ENCODE results near the gene ORMDL3. TPM values are rescaled to one million over a fixed set of nuclear protein-coding genes. Genes with fewer than 3 reads are reported as not detected.

ORMDL3 gene
- total and polyA plus RNA-seq, 8 donors: 47.6 to 107 (median 82.7) TPM

DNA sequence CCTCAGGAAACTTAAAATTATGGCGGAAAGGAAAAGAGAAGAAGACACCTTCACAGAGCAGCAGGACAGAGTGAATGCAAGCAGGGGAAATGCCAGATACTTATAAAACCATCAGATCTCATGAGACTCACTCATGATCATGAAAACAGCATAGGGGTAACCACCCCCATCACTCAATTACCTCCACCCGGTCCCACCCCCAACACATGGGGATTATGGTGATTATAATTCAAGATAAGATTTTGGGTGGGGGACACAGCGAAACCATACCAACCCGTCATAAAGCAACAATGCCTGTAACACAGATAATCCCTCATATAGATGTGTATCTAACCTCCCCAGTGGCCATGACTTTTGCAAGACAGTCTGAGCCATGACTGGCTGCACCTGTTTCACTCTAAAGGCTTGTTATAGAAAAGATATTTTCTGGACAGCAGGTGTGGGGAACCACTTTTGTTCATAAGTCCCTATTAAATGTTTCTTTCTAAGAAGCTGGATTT lies 28.4 kb upstream of the ORMDL3 start:
- ATAC-seq: no peak
- peaks cover 0 to 23% of the 10 kb centered on the region in 2 donors for H3K4me1 ChIP-seq
- no peaks in the 10 kb centered on the region for H3K27me3 ChIP-seq
- no peaks in the 10 kb centered on the region for H3K36me3 ChIP-seq
- TF ChIP-seq, protein P1, sequence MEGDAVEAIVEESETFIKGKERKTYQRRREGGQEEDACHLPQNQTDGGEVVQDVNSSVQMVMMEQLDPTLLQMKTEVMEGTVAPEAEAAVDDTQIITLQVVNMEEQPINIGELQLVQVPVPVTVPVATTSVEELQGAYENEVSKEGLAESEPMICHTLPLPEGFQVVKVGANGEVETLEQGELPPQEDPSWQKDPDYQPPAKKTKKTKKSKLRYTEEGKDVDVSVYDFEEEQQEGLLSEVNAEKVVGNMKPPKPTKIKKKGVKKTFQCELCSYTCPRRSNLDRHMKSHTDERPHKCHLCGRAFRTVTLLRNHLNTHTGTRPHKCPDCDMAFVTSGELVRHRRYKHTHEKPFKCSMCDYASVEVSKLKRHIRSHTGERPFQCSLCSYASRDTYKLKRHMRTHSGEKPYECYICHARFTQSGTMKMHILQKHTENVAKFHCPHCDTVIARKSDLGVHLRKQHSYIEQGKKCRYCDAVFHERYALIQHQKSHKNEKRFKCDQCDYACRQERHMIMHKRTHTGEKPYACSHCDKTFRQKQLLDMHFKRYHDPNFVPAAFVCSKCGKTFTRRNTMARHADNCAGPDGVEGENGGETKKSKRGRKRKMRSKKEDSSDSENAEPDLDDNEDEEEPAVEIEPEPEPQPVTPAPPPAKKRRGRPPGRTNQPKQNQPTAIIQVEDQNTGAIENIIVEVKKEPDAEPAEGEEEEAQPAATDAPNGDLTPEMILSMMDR (IDR thresholded peaks at IDR 0.05): no peak
- no peak overlapping the region for H3K4me3 ChIP-seq
- intact Hi-C loops (cut with DNase I): no loop called here
- H3K27ac ChIP-seq: no peak overlapping the region
- no peaks in the 10 kb centered on the region for H3K9me3 ChIP-seq
- no peak for DNase-seq

DNA sequence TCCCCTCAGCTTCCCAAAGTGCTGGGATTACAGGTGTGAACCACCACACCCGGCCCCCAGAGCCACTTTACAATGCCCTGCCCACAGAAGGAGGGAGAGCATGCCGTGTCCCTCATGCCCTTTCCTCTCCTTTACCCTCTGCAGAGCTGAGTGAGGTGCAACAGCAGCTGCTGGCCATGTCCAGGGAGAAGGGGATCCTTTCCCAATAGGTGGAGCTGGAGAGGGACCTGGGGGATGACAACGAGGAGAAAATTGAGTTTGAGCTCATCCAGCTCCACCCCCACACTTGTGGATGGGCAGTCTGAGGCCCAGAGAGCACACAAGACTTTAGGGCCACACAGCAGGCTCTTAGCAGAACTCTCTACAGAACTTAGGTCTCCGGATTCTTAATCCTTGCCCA lies 27.5 kb upstream of the ORMDL3 start:
- intact Hi-C loops (cut with DNase I): no loop called here
- peaks cover 0 to 23% of the 10 kb centered on the region in 2 donors for H3K4me1 ChIP-seq
- H3K27ac ChIP-seq: no peak overlapping the region
- H3K9me3 ChIP-seq: no peaks in the 10 kb centered on the region
- TF ChIP-seq, protein P1 (IDR thresholded peaks at IDR 0.05): no peak
- DNase-seq (no peak), ATAC-seq (no peak)
- H3K27me3 ChIP-seq: no peaks in the 10 kb centered on the region
- H3K4me3 ChIP-seq: no peak overlapping the region
- H3K36me3 ChIP-seq: no peaks in the 10 kb centered on the region

DNA sequence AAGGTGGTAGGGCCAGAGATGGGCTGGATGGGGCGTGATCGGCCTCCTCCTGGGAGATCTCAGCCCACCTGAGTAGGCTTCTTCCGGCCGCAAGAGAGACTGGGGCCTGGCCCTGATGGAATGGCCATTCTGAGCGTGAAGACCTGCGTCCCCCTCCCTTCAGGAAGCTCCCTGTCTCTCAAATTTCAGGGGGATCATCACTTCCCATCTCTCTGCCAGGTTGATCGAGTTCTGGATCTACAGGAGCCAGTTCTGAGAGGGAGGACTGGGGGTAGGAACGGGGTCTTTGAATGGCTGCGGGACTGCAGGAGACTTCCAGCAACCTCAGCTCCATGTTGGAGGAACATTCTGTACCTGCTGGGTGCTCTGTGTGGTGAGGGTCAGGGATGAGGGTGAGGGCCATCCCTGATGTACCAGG lies 26.1 kb upstream of the ORMDL3 start:
- intact Hi-C loops (cut with DNase I): no loop called here
- H3K9me3 ChIP-seq: no peaks in the 10 kb centered on the region
- H3K27me3 ChIP-seq: no peaks in the 10 kb centered on the region
- no peak for ATAC-seq
- TF ChIP-seq, protein P1 (IDR thresholded peaks at IDR 0.05): no peak
- peaks cover 4 to 18% of the 10 kb centered on the region in 2 donors for H3K4me1 ChIP-seq
- H3K4me3 ChIP-seq: peak overlapping the region in 1 of 2 donors; percentile 40
- peak overlapping the region in 1 of 2 donors; percentile 61 for H3K27ac ChIP-seq
- no peak for DNase-seq
- H3K36me3 ChIP-seq: no peaks in the 10 kb centered on the region

DNA sequence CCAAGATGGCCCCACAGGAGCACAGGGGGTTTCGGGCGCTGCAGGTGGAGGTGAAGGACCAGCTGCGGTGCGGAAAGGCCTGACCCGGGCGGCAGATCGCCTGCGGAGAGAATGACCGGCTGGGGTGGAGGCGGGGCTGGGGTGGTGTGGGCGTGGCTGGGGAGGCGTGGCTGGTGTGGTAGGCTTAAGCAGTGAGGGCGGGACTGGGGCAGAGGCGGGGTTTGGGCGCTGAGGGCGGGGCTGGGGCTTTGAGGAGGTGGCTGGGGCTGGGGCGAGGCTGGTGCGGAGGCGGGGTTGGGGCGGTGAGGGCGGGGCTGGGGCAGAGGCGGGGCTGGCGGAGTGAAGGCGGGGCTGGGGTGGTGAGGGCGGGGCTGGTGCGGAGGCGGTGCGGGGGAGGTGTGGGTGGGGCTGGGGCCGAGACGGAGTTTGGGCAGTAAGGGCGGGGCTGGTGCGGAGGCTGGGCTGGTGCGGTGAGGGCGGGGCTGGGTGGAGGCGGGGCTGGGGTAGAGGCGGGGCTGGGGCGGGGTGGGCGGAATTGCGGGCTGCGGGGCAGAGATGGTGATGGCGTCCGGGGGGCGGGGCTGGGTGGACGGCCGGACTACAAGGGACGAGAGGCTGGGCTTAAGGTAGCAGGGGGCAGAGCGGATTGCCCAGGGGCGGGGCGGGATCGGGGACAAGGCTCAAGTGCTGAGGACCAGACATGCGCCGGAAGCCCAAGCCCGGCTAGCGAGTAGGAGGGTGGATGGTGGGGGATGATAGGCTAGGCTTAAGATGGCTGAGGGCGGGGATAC lies 25.5 kb upstream of the ORMDL3 start:
- H3K27me3 ChIP-seq: no peaks in the 10 kb centered on the region
- H3K4me1 ChIP-seq: peaks cover 4 to 18% of the 10 kb centered on the region in 2 donors
- DNase-seq (peak; percentile 87 to 100 (median 98)), ATAC-seq (peak; percentile 91)
- H3K27ac ChIP-seq: peak overlapping the region; percentile 56 to 61
- no peaks in the 10 kb centered on the region for H3K9me3 ChIP-seq
- no peaks in the 10 kb centered on the region for H3K36me3 ChIP-seq
- peak overlapping the region; percentile 24 to 40 for H3K4me3 ChIP-seq
- TF ChIP-seq, protein P1 (IDR thresholded peaks at IDR 0.05): no peak
- intact Hi-C loops (cut with DNase I): no loop called here

DNA sequence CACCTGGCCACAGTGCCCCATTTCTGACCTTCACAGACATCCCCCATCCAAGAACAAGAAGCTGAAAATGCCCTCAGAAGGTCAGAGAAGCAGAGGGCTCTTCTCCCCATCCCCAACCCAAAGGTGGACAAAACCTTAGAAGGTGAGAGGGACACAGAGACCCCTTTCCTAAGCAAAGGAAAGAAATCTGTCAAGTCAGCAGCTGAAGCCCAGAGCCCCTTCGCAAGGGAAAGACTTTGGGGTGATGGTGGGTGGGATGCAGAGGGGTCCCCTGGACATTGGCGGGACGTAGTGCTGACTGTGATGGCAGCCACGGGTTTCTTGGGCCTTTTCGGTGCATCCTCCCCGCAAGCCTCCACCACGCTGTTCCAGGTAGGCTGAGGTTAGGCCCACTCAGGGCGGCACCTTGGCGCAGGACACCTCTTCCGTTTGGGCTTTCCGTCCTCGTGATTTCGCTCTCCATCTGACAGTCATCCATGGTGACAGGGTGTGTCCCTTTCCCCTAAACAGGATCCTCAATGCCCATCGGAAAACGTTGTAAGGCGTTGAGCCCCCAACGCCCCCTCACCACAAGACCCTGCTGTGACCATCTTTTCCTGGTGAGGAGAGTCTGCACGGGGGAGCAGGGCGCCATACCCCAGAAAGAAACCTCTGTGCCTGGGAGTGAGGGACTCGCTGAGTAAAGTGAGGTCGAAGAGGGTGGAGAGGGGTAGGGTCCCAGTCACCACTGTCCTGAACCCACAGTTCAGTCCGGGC lies 24.7 kb upstream of the ORMDL3 start:
- TF ChIP-seq, protein P1 (IDR thresholded peaks at IDR 0.05): no peak
- intact Hi-C loops (cut with DNase I): no loop called here
- ATAC-seq: no peak
- no peaks in the 10 kb centered on the region for H3K36me3 ChIP-seq
- H3K9me3 ChIP-seq: no peaks in the 10 kb centered on the region
- peak in 1 of 4 donors; percentile 51 for DNase-seq
- peak overlapping the region; percentile 24 to 37 for H3K4me3 ChIP-seq
- H3K27ac ChIP-seq: peak overlapping the region; percentile 48 to 56
- H3K4me1 ChIP-seq: peaks cover 4 to 18% of the 10 kb centered on the region in 2 donors
- no peaks in the 10 kb centered on the region for H3K27me3 ChIP-seq

Data from left lung (tissue), 10 donors.